GM19467 (cell line): Measurements from ENCODE around the gene FSTL4.

Experiments
- ATAC-seq: cut with Tn5 transposase; IDR thresholded peaks from one replicate; pipeline ENCODE4 v1.9.1; 2021; ENCODE audit warnings: mild to moderate bottlenecking, moderate library complexity; ENCODE audit not compliant: unreplicated experiment

Gene FSTL4

DNA sequence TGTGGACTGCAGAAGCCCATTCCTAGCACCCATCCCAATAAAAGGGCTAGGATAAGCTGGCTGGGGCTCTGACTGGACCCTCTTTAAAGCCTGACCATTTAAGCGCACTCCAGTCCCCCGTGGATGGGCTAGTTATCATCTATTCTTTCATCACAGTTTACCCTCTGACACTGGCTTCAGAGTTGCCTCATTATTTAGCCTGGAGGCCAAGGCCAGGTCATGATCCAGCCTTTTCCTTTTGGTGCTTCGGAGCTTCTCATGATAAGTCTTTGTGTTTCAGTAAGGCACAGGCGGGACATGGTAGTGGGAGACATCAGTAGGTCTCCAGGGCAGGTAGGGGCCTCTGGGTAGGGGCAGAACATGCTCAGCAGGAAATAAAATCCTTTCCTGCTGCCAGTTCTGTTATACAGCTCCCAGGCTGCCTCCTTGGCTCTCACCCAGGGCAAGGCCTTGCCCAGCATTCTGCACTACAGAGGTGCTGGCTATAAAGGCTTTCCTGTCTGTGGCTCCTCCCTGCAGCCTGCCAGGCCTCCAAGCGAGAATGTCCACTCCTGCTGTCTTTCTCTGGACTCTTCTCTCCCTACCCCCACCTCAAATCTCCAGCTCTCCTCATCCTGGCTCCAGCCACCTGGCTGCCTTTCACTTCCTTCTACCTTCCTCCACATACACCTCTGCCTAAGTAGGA, 128.8 kb downstream of the FSTL4 start:
- ATAC-seq = no peak

GRCh38 chr5:133482028-133482427, 130.3 kb downstream of the FSTL4 start:
- ATAC-seq = no peak

DNA sequence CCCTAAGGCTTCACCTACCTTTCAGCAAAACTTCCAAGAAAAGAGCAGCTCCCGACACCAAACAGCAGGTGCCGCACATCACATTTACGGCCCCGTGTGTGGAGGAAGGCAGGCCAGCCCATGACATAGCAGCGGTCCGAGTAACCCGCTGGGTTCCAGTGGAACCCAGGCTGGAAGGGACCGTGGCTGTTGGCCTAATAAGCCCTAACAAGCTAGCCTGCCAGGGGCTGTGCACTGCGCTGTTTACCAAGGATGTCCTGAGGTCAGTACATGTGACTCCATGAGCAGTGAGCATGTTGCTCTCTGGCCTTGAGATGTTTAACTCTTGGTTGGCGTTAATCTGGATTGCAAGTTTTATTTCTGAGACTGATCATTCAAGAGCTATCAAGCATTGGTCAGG, 131.5 kb downstream of the FSTL4 start:
- no peak for ATAC-seq

DNA sequence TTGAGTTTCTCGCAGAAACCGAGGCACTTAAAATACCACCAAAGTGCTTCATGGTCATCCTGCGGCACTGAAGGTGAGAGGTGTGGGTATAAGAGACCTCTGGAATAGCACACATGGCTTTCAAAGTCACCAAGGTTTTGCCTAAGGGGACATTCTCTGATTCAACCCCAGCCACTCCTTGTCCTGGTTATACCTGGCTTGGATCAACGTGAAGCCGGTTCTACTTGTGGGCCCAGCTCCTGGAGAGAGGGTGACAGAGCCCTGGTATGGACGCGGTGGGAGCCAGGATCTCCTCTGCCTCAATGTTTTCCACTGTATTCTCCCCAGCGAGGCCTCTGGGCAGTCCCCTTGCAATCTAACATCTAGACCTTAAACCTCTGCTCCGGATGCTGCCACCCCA, 132.0 kb downstream of the FSTL4 start:
- no peak for ATAC-seq

DNA sequence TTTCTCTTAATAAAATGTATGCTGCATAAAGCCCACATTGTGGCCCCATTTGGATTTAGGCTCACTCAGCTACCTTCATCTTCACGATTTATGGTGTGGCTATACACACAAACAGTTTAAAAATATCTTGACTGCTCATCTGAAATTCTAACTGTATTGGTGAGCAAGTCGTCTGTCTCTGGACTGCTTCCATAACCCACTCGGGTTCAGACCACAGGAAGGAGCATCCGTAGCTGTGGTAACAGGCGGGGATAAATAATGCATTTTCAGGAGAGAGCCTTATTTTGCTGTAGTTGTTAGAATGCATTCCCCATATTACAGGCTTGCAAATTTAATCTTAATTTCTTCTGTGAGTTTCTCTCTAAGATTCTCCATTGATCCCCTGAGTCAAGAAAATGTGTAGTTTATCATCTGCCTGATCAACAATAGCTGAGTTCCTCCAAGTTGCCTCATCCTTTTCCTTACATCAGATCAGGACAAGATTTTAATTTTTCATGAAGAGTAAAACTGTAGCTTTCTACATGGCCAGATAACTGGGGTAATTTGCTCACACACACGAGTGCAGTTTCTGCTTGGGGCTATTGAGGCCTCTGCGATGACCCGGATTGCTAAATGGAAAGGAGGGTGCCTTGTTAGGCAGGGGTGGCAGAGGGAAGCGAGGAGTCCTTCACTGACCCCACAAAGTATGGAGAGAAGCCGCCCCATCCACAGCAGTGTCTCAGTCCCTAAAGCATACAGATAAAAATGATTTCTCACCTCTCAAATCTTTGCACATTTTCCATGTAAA, 133.9 kb downstream of the FSTL4 start:
- ATAC-seq = no peak

DNA sequence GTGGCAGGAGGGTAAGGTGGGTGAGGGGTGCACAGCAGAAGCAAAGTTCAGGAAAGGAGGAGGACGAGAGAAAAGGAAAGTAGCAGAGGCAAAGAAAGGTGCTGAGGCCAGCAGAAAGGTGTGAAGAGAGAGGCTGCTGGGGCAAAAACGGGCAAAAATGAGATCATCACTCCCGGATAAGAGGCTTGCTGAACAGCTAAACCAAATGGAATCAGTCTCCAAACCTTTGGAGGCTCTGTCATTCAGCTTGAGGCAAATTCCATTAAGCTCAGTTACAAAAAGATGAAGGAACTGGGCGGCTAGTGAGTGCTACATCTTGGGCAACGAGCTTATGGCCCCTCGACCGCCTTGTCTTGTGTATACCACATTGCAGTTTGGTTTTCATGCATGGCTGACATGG, 136.4 kb downstream of the FSTL4 start:
- ATAC-seq = no peak

DNA sequence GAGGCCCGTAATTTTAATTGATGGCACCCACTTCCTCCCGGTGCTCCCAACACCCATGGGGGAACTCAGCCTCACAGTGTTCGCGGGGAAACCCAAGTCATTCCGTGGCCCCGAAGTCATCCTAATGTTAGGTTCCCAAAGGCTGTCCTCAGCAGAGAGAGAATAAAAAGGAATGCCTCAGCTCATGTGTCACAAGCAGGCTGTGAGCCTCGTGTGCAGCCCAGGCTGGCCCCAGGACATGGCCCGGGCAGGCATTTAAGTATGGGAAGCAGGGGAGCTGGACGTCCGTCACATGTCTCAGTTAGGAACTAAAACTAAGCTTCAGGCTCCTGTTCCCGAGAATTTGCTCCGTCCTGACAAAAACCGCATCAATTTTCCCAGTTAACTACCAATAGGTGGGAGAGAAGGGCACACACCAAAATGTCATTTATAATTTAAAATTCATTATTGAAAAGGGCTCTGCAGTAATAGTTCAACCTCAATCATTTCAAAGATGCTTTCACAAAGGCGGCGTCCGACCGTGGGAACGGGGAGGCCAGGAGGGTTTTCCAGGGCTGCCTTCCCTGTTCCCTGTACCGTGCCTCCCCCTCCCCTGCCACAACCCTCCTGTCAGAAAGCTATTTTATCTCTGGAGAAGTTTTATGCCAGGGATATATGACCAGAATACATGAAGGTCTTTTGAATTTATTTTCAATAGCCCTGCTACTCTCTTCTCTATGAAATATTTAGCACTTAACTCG, 137.3 kb downstream of the FSTL4 start:
- no peak for ATAC-seq

- ATAC-seq = no peak
Measured at GRCh38 chr5:133473291-133473690, 139.1 kb downstream of the FSTL4 start.

DNA sequence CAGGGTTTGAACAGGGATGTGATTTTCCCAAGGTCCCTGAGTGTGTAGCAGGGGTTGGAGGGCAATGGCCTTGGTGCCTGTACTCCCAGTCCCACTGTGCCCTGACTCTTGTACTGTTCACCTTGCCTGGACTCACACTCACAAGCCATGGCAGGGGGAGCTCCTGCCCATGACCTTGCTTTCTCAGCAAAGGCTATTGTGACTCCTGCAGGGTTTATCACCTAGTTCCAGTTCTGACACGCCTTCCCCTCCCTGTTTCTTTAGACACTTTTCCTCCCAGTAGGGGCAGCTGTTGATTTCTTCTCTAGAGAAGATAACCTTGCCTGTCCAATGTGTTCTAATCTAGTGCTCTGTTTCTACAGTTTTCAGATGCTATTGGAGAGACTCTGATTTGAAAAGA, 139.5 kb downstream of the FSTL4 start:
- no peak for ATAC-seq

DNA sequence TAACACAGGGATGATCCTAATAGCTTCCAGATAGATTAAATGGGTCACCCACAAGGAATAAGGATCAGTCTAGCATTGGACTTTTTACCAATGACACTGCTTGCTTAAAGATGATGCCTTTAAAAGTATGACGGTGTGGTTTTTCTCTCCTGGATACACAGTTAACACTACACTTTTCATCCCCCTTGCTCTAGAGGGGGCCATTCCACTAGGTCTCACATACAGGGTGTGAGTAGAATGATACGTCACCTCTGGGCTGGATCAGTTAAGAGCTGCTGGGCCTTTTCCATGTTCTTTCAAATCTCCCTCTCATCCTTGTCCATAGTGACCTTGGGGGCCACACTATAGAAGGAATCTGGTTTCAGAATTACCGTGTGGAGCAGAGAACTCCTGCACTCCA, 140.6 kb downstream of the FSTL4 start:
- no peak for ATAC-seq

- no peak for ATAC-seq
Measured at GRCh38 chr5:133470841-133471240, 141.5 kb downstream of the FSTL4 start.

GRCh38 chr5:133469846-133470245, 142.5 kb downstream of the FSTL4 start:
- ATAC-seq = no peak

DNA sequence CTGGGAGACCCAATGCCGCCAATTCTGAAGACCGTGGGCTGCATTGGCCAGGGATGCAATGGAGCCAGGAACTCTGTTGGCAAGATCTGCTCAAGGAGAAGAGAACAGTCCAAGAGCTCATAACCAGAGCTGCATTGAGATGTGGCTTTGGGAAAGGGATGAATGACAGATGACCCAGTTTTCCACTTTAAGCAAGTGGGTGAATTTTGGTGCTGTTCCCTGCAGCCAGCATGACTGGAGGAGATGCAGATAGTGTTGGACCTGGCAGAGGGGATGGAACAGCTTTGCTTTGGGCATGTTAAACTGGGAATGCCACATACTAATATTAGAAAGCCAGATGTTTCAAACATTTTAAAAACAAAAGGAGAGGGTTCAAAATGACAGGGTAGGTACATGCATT, 143.1 kb downstream of the FSTL4 start:
- ATAC-seq = no peak

- ATAC-seq = no peak
Measured at GRCh38 chr5:133468596-133468995, 143.7 kb downstream of the FSTL4 start.

DNA sequence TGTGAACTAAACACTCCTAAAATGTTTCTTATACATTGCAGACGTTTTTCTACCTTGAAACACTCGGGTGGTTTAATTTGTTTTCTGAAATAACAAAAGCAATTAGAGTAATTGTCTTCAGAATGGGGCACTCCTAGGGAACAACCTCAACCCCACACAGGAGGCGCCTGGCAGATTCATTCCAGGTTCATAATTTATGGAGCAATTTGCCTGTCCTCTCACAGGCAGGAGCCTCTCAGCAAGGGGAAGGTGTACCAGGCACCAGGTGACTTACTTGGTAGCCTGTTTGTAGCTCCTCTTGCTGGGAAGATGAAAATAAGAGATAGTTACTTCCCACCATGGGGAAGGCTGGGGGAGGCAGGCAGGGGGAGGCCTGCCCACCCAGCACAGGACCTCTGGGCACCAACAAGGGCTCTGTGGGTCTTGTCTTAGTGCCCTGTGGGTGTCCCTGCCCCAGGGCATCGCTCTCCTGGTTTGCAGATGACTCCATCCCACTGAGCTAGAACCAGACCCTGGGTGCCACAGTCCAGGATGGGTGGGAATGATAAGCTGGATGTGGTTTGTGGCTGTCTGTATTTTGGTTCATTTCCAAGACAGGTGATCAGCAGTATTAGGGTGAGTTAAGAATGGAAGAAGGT, 144.4 kb downstream of the FSTL4 start:
- no peak for ATAC-seq

DNA sequence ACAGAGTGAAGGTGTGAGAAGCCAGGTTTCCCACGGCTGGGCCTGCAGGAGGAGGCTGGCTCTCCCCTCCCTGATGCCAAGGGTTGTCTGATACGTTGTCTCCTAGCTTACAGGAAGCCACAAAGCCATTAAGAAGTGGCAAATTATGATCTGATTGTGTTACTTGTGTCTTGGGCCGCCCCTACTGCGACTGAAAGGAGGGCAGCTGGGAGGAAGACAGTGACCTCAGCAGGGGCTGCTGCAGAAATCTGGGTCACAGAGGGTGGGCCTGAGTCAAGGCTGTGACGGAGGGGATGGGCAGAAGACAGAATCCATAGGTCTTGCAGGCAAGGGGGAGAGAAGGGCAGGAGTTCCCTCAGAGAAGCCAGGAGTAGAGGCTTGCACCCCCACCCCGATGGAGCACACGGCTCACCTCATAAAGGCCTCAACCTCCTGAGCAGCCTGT, 145.0 kb downstream of the FSTL4 start:
- ATAC-seq = no peak

DNA sequence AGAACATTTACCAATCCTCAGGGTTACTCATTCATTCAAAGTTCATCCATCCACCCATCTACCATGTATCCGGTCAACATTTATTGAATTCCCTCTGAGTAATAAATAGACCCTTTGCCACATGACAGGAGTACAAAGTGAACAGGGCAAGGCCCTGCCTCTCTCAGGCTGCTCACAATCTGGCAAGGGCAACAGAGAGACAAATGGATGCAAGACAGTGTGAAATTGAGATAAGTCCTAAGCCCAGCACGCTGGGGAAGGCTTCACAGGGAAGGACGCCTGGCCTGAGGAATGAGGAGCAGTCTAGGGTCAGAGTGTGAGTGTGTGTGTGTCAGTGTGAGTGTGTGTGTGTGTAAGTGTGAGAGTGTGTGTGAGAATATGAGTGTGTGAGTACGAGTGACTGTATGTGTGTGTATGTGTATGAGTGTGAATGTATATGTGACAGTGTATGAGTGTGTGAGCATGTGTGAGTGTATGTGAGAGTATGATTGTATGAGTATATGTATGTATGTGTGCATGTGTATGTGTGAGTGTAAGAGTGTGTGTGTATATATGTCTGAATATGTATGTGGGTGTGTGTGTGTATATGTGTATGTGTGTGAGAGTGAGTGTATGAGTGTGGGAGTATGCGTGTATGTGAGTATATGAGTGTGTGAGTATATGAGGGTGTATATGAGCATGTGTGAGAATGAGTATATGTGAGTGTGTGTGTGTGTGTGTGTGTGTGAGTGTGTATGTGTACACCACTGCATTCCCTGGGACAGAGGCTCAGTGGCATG, 145.6 kb downstream of the FSTL4 start:
- no peak for ATAC-seq

DNA sequence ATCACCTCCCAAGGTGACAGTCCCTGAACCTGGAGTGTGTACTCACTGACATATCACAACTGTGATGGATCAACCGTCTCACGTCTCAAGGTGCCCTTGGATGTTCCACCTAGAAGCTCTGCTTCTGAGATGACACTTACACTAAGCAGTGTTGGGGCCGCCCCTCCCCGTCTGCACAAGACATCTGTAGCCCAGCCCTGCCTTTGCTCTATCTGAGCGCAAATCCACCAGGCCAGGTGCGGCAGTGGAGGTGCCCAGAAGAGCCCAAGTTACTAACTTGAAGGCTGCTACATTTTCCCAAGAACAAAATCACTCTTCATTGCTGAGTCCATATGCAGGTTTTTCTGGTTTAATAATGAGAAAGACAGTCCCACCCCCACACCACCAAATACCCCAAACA, 148.3 kb downstream of the FSTL4 start:
- ATAC-seq = no peak

DNA sequence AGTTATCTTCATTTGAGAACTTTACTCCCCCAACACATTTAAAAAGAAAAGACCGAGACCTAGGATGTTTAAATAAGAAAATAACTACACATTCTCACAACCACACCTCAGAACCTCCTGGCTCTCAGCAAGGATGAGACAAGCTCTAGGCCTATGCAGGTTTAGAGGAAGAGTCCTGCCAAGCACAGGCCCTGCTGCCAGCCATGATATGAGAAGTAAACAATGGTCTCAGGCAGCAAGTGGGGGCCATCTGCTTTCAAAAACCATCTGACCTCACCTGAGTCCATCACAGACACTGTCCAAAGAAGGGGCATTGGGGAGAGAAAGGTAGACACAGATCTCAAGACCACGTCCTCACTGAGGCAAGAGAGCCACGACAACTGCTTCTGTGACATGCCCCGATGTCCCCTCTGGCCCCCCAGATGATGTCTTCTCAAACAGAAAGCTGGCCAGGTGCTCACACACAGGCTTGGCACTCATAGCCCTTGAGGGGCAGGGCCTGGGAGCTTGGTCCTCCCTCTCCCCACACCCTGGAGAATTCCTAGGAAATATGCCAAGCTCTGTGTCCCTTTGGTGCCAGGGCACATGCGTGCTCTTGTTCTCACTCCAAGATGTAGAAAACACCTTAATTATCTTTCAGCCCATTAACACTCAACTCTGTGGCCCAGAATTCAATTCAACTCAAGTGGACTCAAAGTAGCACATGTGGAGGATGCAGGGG, 150.4 kb downstream of the FSTL4 start:
- no peak for ATAC-seq

GRCh38 chr5:133460172-133460758, 152.1 kb downstream of the FSTL4 start:
- ATAC-seq = no peak
